Activated effector memory CD4-positive, alpha-beta T cell treated with Interleukin-2 at 50 U/mL for 16 hours (primary cell): ENCODE measurements around the gene DFFA.
"Not testable (repeated sequence)": the region's sequence is repeated elsewhere in the genome, so short reads cannot be mapped to it uniquely, and the experiment has no call there.

Experiments used
- DNase-seq: peaks from one replicate; pipeline ENCODE4 v3.0.0-alpha.2; 2020

The DFFA gene

GRCh38 chr1:10425826-10426534 lies 46.3 kb downstream of the DFFA start:
- DNase-seq, result not testable (repeated sequence)

- DNase-seq, result no peak
Measured at GRCh38 chr1:10424651-10425050, 47.7 kb downstream of the DFFA start.

- DNase-seq, result no peak
Measured at GRCh38 chr1:10424034-10424433, 48.3 kb downstream of the DFFA start.

- no peak for DNase-seq
Measured at GRCh38 chr1:10421637-10422036, 50.7 kb downstream of the DFFA start.

GRCh38 chr1:10419351-10419750 lies 53.0 kb downstream of the DFFA start:
- DNase-seq, result no peak

GRCh38 chr1:10418741-10419140 lies 53.6 kb downstream of the DFFA start:
- DNase-seq, result not testable (repeated sequence)

- DNase-seq, result not testable (repeated sequence)
Measured at GRCh38 chr1:10415967-10416366, 56.4 kb downstream of the DFFA start.

- no peak for DNase-seq
Measured at GRCh38 chr1:10415211-10415930, 57.0 kb downstream of the DFFA start.

- DNase-seq, result no peak
Measured at GRCh38 chr1:10407201-10407600, 65.1 kb downstream of the DFFA start.
